Neural progenitor cell (in vitro differentiated cells): ENCODE data around the gene MBP. TPM values are rescaled to one million over a fixed set of nuclear protein-coding genes. Genes with fewer than 3 reads are reported as not detected.

Experiments used
- DNase-seq: peaks from one replicate; pipeline ENCODE4 v3.0.0-alpha.2; 2016; ENCODE audit warnings: low spot score
- H2AFZ ChIP-seq: fragments of 200-600 bp; sonication (generic); replicated peaks from 2 replicates; pipeline ENCODE4 v1.6.1; 2016; ENCODE audit warnings: antibody characterized with exemption
- H3F3A ChIP-seq: fragments of 200-600 bp; sonication (generic); 2 replicates; pipeline ENCODE4 v1.6.1; 2016; ENCODE audit warnings: antibody characterized with exemption, low read depth
- H3K27ac ChIP-seq: fragments of 200-600 bp; sonication (generic); 2 replicates; pipeline ENCODE4 v1.5.1; 2016; ENCODE audit warnings: mild to moderate bottlenecking
- H3K27me3 ChIP-seq: fragments of 200-600 bp; sonication (generic); 2 replicates; pipeline ENCODE4 v1.6.1; 2016; ENCODE audit warnings: mild to moderate bottlenecking, moderate library complexity
- H3K36me3 ChIP-seq: fragments of 200-600 bp; sonication (generic); 2 replicates; pipeline ENCODE4 v1.5.1; 2016
- H3K4me1 ChIP-seq: fragments of 200-600 bp; sonication (generic); 2 replicates; pipeline ENCODE4 v1.6.1; 2016; ENCODE audit warnings: mixed run types
- H3K4me2 ChIP-seq: fragments of 200-600 bp; sonication (generic); 2 replicates; pipeline ENCODE4 v1.6.1; 2016
- H3K4me3 ChIP-seq: fragments of 200-600 bp; sonication (generic); 2 replicates; pipeline ENCODE4 v1.5.1; 2016
- H3K79me2 ChIP-seq: fragments of 200-600 bp; sonication (generic); 2 replicates; pipeline ENCODE4 v1.6.1; 2016; ENCODE audit warnings: low read depth
- H3K9ac ChIP-seq: fragments of 200-600 bp; sonication (generic); 2 replicates; pipeline ENCODE4 v1.6.1; 2016
- H3K9me3 ChIP-seq: fragments of 200-600 bp; sonication (generic); 2 replicates; pipeline ENCODE4 v1.5.1; 2016; ENCODE audit warnings: low read depth
- H4K20me1 ChIP-seq: fragments of 200-600 bp; sonication (generic); 2 replicates; pipeline ENCODE4 v1.6.1; 2016; ENCODE audit warnings: low read depth
- H3K27ac Mint-ChIP-seq: 3 replicates; pipeline ENCODE4 v1.8.0; 2021; ENCODE audit warnings: mixed read lengths
- H3K27me3 Mint-ChIP-seq: 2 replicates; pipeline ENCODE4 v1.8.0; 2022; ENCODE audit warnings: low read depth, mild to moderate bottlenecking, inconsistent platforms, moderate library complexity, mixed read lengths; ENCODE audit not compliant: insufficient read depth
- H3K36me3 Mint-ChIP-seq: 3 replicates; pipeline ENCODE4 v1.8.0; 2021; ENCODE audit warnings: mixed read lengths
- H3K4me1 Mint-ChIP-seq: 3 replicates; pipeline ENCODE4 v1.8.0; 2021; ENCODE audit warnings: mixed read lengths
- H3K4me3 Mint-ChIP-seq: 3 replicates; pipeline ENCODE4 v1.8.0; 2021; ENCODE audit warnings: mild to moderate bottlenecking, moderate library complexity, mixed read lengths
- H3K9me3 Mint-ChIP-seq: 3 replicates; pipeline ENCODE4 v1.8.0; 2020; ENCODE audit warnings: mixed read lengths
- CTCF ChIP-seq: fragments of 200-600 bp; sonication (generic); IDR thresholded peaks from 2 replicates; pipeline ENCODE4 v1.5.1; 2017; ENCODE audit warnings: antibody characterized with exemption, mild to moderate bottlenecking
- EZH2 ChIP-seq: fragments of 200-600 bp; sonication (generic); IDR thresholded peaks from 2 replicates; pipeline ENCODE4 v1.6.1; 2017; ENCODE audit warnings: antibody characterized with exemption, mild to moderate bottlenecking, moderate library complexity
- EZH2phosphoT487 ChIP-seq: fragments of 200-600 bp; sonication (generic); IDR thresholded peaks from 2 replicates; pipeline ENCODE4 v1.6.1; 2017; ENCODE audit warnings: antibody characterized with exemption
- total RNA-seq: library from RNA; depleted of rRNA; stranded (reverse); fragments of >200 nt; gene quantifications from 2 replicates; pipeline ENCODE4 v1.2.3, GENCODE V29; 2015; ENCODE audit warnings: low replicate concordance

The MBP gene
- total RNA-seq, 1 donor from 2014 or later, result 0.64 TPM

GRCh38 chr18:77165503-77166188, 33.1 kb upstream of the MBP start:
- TF ChIP-seq EZH2phosphoT487, result no peak
- TF ChIP-seq CTCF, result no peak
- TF ChIP-seq EZH2, result no peak
- Mint-ChIP-seq H3K9me3 (no peaks in the 10 kb centered on the region), H3K27me3 (peaks cover 13% of the 10 kb centered on the region), H3K4me3 (no peak overlapping the region), H3K4me1 (peaks cover 47% of the 10 kb centered on the region), H3K36me3 (peaks cover 1% of the 10 kb centered on the region), H3K27ac (peak overlapping the region; percentile 46)
- no peaks in the 10 kb centered on the region for H3K79me2 ChIP-seq
- H3K36me3 ChIP-seq, result no peaks in the 10 kb centered on the region
- H3K9ac ChIP-seq, result no peak overlapping the region
- H3K9me3 ChIP-seq, result no peaks in the 10 kb centered on the region
- no peaks in the 10 kb centered on the region for H3K27me3 ChIP-seq
- H3F3A ChIP-seq, result no peaks in the 10 kb centered on the region
- H3K4me2 ChIP-seq, result no peak overlapping the region
- no peak overlapping the region for H3K27ac ChIP-seq
- H3K4me1 ChIP-seq, result peaks cover 20% of the 10 kb centered on the region
- DNase-seq, result no peak
- no peaks in the 10 kb centered on the region for H4K20me1 ChIP-seq
- H2AFZ ChIP-seq, result no peak overlapping the region
- H3K4me3 ChIP-seq, result no peak overlapping the region

- H3K9ac ChIP-seq, result no peak overlapping the region
Observed at GRCh38 chr18:77164763-77165485, 32.3 kb upstream of the MBP start.

GRCh38 chr18:77164026-77164425, 31.4 kb upstream of the MBP start:
- TF ChIP-seq EZH2phosphoT487 (no peak), CTCF (no peak), EZH2 (no peak)
- H3K9me3 ChIP-seq, result no peaks in the 10 kb centered on the region
- H3K27me3 ChIP-seq, result no peaks in the 10 kb centered on the region
- H3K36me3 Mint-ChIP-seq, result peaks cover 5% of the 10 kb centered on the region
- H3F3A ChIP-seq, result no peaks in the 10 kb centered on the region
- H3K4me1 ChIP-seq, result peaks cover 26% of the 10 kb centered on the region
- H3K4me2 ChIP-seq, result no peak overlapping the region
- H3K27me3 Mint-ChIP-seq, result peaks cover 9% of the 10 kb centered on the region
- H3K4me3 Mint-ChIP-seq, result no peak overlapping the region
- H3K9ac ChIP-seq, result no peak overlapping the region
- no peak overlapping the region for H2AFZ ChIP-seq
- no peak overlapping the region for H3K27ac ChIP-seq
- peaks cover 52% of the 10 kb centered on the region for H3K4me1 Mint-ChIP-seq
- DNase-seq, result no peak
- no peaks in the 10 kb centered on the region for H3K79me2 ChIP-seq
- H3K9me3 Mint-ChIP-seq, result peaks cover 7% of the 10 kb centered on the region
- H4K20me1 ChIP-seq, result no peaks in the 10 kb centered on the region
- H3K36me3 ChIP-seq, result no peaks in the 10 kb centered on the region
- H3K27ac Mint-ChIP-seq, result no peak overlapping the region
- H3K4me3 ChIP-seq, result no peak overlapping the region

More at GRCh38 chr18:77164763-77165485, 32.3 kb upstream of the MBP start:
- DNase-seq, result no peak
- no peak overlapping the region for H3K27ac ChIP-seq
- no peak overlapping the region for H3K4me2 ChIP-seq
- Mint-ChIP-seq H3K9me3 (peaks cover 2% of the 10 kb centered on the region), H3K4me3 (no peak overlapping the region), H3K36me3 (peaks cover 4% of the 10 kb centered on the region), H3K27ac (peak overlapping the region; percentile 46), H3K4me1 (peaks cover 53% of the 10 kb centered on the region), H3K27me3 (peaks cover 12% of the 10 kb centered on the region)
- no peak overlapping the region for H3K4me3 ChIP-seq
- TF ChIP-seq EZH2 (no peak), EZH2phosphoT487 (no peak), CTCF (no peak)
- no peaks in the 10 kb centered on the region for H3K79me2 ChIP-seq
- H4K20me1 ChIP-seq, result no peaks in the 10 kb centered on the region
- no peaks in the 10 kb centered on the region for H3F3A ChIP-seq
- peaks cover 26% of the 10 kb centered on the region for H3K4me1 ChIP-seq
- H3K36me3 ChIP-seq, result no peaks in the 10 kb centered on the region
- no peak overlapping the region for H2AFZ ChIP-seq
- no peaks in the 10 kb centered on the region for H3K27me3 ChIP-seq
- no peaks in the 10 kb centered on the region for H3K9me3 ChIP-seq
